ENCODE results near the gene NDST1. TPM values are rescaled to one million over a fixed set of nuclear protein-coding genes. Genes with fewer than 3 reads are reported as not detected.
A peak's percentile ranks its signal among the peaks of the same experiment; 100 is the strongest.

The NDST1 gene
- total RNA-seq, 1 donor from 2014 or later: 101 TPM

GRCh38 chr5:150491876-150492275, 16.1 kb upstream of the NDST1 start:
- Mint-ChIP-seq H3K4me3 (peak overlapping the region; percentile 39), H3K4me1 (ENCODE audit: unreplicated experiment) (peaks cover 77% of the 10 kb centered on the region), H3K36me3 (peaks cover 13% of the 10 kb centered on the region), H3K27me3 (no peaks in the 10 kb centered on the region), H3K9me3 (no peaks in the 10 kb centered on the region), H3K27ac (peak overlapping the region; percentile 77)
- TF ChIP-seq, protein P1, sequence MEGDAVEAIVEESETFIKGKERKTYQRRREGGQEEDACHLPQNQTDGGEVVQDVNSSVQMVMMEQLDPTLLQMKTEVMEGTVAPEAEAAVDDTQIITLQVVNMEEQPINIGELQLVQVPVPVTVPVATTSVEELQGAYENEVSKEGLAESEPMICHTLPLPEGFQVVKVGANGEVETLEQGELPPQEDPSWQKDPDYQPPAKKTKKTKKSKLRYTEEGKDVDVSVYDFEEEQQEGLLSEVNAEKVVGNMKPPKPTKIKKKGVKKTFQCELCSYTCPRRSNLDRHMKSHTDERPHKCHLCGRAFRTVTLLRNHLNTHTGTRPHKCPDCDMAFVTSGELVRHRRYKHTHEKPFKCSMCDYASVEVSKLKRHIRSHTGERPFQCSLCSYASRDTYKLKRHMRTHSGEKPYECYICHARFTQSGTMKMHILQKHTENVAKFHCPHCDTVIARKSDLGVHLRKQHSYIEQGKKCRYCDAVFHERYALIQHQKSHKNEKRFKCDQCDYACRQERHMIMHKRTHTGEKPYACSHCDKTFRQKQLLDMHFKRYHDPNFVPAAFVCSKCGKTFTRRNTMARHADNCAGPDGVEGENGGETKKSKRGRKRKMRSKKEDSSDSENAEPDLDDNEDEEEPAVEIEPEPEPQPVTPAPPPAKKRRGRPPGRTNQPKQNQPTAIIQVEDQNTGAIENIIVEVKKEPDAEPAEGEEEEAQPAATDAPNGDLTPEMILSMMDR (conservative IDR thresholded peaks at IDR 0.05): no peak
- no peak for DNase-seq (ENCODE audit: extremely low spot score, unreplicated experiment)

DNA sequence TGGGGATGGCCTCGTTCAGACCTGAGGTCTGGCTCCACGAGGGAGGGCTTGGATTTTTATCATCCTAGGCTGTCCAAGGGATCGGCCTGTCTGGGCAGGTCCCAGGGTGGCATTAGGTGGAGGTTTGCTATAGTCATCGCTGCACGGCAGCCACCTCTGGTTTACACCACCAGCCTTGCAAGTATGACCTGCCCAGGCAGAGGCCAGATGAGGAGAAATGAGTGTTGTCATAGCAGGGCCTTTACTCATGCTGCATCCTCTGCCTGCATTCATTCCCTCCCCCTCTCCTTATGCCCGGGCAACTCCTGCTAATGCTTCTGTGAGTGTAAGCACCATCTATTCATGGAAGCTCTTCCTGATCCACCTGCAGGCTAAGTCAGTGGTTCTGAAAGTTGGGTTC, 15.3 kb upstream of the NDST1 start:
- TF ChIP-seq, protein P1 (conservative IDR thresholded peaks at IDR 0.05): no peak
- Mint-ChIP-seq H3K36me3 (peaks cover 13% of the 10 kb centered on the region), H3K27ac (peak overlapping the region; percentile 77), H3K27me3 (no peaks in the 10 kb centered on the region), H3K4me3 (no peak overlapping the region), H3K9me3 (no peaks in the 10 kb centered on the region), H3K4me1 (ENCODE audit: unreplicated experiment) (peaks cover 76% of the 10 kb centered on the region)
- DNase-seq (ENCODE audit: extremely low spot score, unreplicated experiment): no peak

GRCh38 chr5:150496098-150496497, 11.8 kb upstream of the NDST1 start:
- Mint-ChIP-seq H3K27ac (peak overlapping the region; percentile 15), H3K9me3 (no peaks in the 10 kb centered on the region), H3K27me3 (no peaks in the 10 kb centered on the region), H3K4me3 (peak overlapping the region; percentile 28), H3K36me3 (peaks cover 9% of the 10 kb centered on the region), H3K4me1 (ENCODE audit: unreplicated experiment) (peaks cover 76% of the 10 kb centered on the region)
- TF ChIP-seq, protein P1 (conservative IDR thresholded peaks at IDR 0.05): no peak
- no peak for DNase-seq (ENCODE audit: extremely low spot score, unreplicated experiment)

- Mint-ChIP-seq H3K27ac (peak overlapping the region; percentile 15), H3K27me3 (no peaks in the 10 kb centered on the region), H3K36me3 (peaks cover 5% of the 10 kb centered on the region), H3K4me3 (peak overlapping the region; percentile 28), H3K9me3 (no peaks in the 10 kb centered on the region), H3K4me1 (ENCODE audit: unreplicated experiment) (peaks cover 74% of the 10 kb centered on the region)
- TF ChIP-seq, protein P1 (conservative IDR thresholded peaks at IDR 0.05): no peak
- DNase-seq (ENCODE audit: extremely low spot score, unreplicated experiment): no peak
Measured at GRCh38 chr5:150496534-150496933, 11.4 kb upstream of the NDST1 start.

DNA sequence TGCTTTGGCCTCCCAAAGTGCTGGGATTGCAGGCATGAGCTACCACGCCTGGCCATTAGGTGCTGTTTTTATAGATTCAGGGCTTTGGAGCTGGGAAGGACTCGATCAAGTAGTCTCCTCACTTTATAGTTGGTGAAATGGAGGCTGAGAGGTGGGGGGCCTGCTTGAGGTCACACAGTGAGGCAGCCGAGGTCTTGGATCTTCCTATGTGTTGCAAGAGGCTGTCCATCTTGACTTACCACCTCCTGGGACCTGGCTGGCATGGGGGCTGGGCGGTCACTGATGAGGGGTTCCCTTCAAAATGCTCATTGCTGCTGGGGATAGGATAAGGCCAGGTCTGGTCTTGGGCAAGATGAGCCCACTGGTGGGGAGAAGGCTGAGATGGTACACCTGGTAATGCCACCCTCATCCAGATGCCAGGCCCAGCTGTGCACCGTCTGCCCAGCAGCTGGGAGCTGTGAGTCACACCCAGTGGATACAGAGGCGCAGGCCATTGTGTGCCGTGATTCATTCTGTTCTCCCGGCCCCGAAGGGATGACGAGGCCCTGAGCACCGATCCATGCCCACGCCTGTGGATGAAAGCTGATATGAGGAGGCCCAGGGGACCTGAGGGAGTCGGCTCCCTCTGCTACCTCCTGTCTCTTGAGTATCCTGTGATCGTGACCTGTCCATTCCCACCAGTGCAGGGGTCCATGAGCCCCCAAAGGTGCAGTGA, 10.5 kb upstream of the NDST1 start:
- Mint-ChIP-seq H3K27ac (peak overlapping the region; percentile 72), H3K4me3 (peak overlapping the region; percentile 37), H3K27me3 (no peaks in the 10 kb centered on the region), H3K36me3 (peaks cover 4% of the 10 kb centered on the region), H3K4me1 (ENCODE audit: unreplicated experiment) (peaks cover 74% of the 10 kb centered on the region), H3K9me3 (no peaks in the 10 kb centered on the region)
- TF ChIP-seq, protein P1 (conservative IDR thresholded peaks at IDR 0.05): peak; percentile 23
- no peak for DNase-seq (ENCODE audit: extremely low spot score, unreplicated experiment)

Data from type B pancreatic cell (in vitro differentiated cells).